ENCODE measurements around the gene AKT1S1.

GRCh38 chr19:49829200-49829599 lies 48.0 kb downstream of the AKT1S1 start:
- TF ChIP-seq CTCF (IDR thresholded peaks at IDR 0.05) (no peak), EZH2 (IDR thresholded peaks at IDR 0.05; ENCODE audit: borderline replicate concordance, insufficient read depth, low read depth, low read length, poor library complexity, severe bottlenecking) (no peak)
